Measurements from ENCODE around the gene HLA-DQA1. TPM values are rescaled to one million over a fixed set of nuclear protein-coding genes. Genes with fewer than 3 reads are reported as not detected.

The HLA-DQA1 gene
- total and polyA plus RNA-seq, 4 donors = 2.1 to 19.9 (median 9.3) TPM

DNA sequence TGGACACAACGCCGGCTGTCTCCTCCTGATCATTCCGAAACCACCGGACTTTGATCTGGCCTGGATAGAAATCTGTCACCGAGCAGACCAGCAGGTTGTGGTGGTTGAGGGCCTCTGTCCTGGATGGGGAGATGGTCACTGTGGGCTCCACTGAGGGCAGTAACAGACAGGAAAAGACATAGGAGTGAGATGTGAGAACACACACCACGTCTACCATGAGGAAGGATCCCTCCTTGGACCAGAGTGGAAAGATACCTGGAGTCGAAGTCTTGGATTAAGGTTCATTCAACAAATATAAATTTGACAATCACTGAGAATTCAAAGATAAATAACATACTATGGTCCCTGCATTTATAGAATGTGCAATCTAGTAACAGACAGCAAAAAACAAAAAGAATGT, 24.9 kb downstream of the HLA-DQA1 start (continued):
- TF ChIP-seq CTCF (IDR thresholded peaks at IDR 0.05; ENCODE audit: low read depth, low read length, missing input control) (no peak), EGR1 (IDR thresholded peaks at IDR 0.05; ENCODE audit: low read depth in 2 of 2) (no peak), YY1 (IDR thresholded peaks at IDR 0.05) (no peak), FOXA1 (IDR thresholded peaks at IDR 0.05) (no peak)

DNA sequence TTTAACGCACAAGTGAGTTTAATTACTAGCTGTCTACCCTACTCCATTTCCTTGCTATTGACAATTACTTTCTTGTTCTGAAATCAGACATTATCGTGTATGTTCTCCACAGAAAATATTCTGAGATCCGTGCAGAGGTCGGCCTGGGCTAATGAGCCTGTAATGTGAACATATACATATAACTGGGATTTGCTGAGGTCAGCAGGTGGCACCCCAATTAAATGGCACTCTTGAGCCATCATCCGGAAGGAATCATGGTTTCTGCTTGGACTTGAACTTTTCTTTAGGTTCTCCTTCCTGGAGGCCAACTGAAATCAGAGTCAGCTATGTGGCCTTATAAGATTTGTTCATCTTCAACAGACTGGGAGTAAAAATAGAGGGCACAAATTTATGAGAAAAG, 25.6 kb downstream of the HLA-DQA1 start:
- Histone ChIP-seq H3K9ac (ENCODE audit: low read depth in 1 of 2, low read length in 2 of 2) (no peak overlapping the region), H3K27me3 (ENCODE audit: control insufficient read depth in 4 of 4, insufficient read depth in 4 of 4, low read length in 3 of 4) (no peaks in the 10 kb centered on the region), H3K36me3 (ENCODE audit: control insufficient read depth in 4 of 4, insufficient read depth in 3 of 4, low read depth in 1 of 4, low read length in 3 of 4) (no peaks in the 10 kb centered on the region), H3K4me3 (ENCODE audit: low read depth in 1 of 3, low read length in 3 of 3) (no peak overlapping the region), H3K9me3 (ENCODE audit: control insufficient read depth in 4 of 4, low read length in 3 of 4) (no peaks in the 10 kb centered on the region), H3K27ac (ENCODE audit: low read depth in 1 of 2, low read length in 2 of 2) (no peak overlapping the region), H3K4me1 (ENCODE audit: control insufficient read depth in 4 of 4, insufficient read depth in 4 of 4, low read length in 3 of 4) (no peaks in the 10 kb centered on the region)
- DNase-seq (ENCODE audit: low spot score) = no peak
- no peak for TF ChIP-seq SP1 (IDR thresholded peaks at IDR 0.05)
- no peak for TF ChIP-seq FOXA2 (IDR thresholded peaks at IDR 0.05)
- TF ChIP-seq, protein P1, sequence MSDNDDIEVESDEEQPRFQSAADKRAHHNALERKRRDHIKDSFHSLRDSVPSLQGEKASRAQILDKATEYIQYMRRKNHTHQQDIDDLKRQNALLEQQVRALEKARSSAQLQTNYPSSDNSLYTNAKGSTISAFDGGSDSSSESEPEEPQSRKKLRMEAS (IDR thresholded peaks at IDR 0.05) = no peak
- no peak for TF ChIP-seq RAD21 (IDR thresholded peaks at IDR 0.05)
- no peak for TF ChIP-seq CTCF (IDR thresholded peaks at IDR 0.05; ENCODE audit: low read depth, low read length, missing input control)
- TF ChIP-seq RXRA (IDR thresholded peaks at IDR 0.05) = no peak
- TF ChIP-seq EGR1 (IDR thresholded peaks at IDR 0.05; ENCODE audit: low read depth in 2 of 2) = no peak
- no peak for TF ChIP-seq HNF4A (conservative IDR thresholded peaks at IDR 0.05)
- TF ChIP-seq JUND (IDR thresholded peaks at IDR 0.05) = no peak
- no peak for TF ChIP-seq HNF4G (IDR thresholded peaks at IDR 0.05)
- no peak for TF ChIP-seq FOXA1 (IDR thresholded peaks at IDR 0.05)
- TF ChIP-seq, protein P2, sequence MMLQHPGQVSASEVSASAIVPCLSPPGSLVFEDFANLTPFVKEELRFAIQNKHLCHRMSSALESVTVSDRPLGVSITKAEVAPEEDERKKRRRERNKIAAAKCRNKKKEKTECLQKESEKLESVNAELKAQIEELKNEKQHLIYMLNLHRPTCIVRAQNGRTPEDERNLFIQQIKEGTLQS (IDR thresholded peaks at IDR 0.05) = no peak
- no peak for TF ChIP-seq YY1 (IDR thresholded peaks at IDR 0.05)
- TF ChIP-seq, protein P3, sequence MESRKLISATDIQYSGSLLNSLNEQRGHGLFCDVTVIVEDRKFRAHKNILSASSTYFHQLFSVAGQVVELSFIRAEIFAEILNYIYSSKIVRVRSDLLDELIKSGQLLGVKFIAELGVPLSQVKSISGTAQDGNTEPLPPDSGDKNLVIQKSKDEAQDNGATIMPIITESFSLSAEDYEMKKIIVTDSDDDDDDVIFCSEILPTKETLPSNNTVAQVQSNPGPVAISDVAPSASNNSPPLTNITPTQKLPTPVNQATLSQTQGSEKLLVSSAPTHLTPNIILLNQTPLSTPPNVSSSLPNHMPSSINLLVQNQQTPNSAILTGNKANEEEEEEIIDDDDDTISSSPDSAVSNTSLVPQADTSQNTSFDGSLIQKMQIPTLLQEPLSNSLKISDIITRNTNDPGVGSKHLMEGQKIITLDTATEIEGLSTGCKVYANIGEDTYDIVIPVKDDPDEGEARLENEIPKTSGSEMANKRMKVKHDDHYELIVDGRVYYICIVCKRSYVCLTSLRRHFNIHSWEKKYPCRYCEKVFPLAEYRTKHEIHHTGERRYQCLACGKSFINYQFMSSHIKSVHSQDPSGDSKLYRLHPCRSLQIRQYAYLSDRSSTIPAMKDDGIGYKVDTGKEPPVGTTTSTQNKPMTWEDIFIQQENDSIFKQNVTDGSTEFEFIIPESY (IDR thresholded peaks at IDR 0.05) = no peak
- no peak for TF ChIP-seq TAF1 (conservative IDR thresholded peaks at IDR 0.05)
- no peak for TF ChIP-seq NR2F2 (IDR thresholded peaks at IDR 0.05)
- TF ChIP-seq, protein P4, sequence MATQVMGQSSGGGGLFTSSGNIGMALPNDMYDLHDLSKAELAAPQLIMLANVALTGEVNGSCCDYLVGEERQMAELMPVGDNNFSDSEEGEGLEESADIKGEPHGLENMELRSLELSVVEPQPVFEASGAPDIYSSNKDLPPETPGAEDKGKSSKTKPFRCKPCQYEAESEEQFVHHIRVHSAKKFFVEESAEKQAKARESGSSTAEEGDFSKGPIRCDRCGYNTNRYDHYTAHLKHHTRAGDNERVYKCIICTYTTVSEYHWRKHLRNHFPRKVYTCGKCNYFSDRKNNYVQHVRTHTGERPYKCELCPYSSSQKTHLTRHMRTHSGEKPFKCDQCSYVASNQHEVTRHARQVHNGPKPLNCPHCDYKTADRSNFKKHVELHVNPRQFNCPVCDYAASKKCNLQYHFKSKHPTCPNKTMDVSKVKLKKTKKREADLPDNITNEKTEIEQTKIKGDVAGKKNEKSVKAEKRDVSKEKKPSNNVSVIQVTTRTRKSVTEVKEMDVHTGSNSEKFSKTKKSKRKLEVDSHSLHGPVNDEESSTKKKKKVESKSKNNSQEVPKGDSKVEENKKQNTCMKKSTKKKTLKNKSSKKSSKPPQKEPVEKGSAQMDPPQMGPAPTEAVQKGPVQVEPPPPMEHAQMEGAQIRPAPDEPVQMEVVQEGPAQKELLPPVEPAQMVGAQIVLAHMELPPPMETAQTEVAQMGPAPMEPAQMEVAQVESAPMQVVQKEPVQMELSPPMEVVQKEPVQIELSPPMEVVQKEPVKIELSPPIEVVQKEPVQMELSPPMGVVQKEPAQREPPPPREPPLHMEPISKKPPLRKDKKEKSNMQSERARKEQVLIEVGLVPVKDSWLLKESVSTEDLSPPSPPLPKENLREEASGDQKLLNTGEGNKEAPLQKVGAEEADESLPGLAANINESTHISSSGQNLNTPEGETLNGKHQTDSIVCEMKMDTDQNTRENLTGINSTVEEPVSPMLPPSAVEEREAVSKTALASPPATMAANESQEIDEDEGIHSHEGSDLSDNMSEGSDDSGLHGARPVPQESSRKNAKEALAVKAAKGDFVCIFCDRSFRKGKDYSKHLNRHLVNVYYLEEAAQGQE (IDR thresholded peaks at IDR 0.05) = no peak
- TF ChIP-seq GABPA (IDR thresholded peaks at IDR 0.05 in 1 of 2, conservative IDR thresholded peaks at IDR 0.05 in 1 of 2) = no peak
- 46% methylated on average over 5 of the region's 5 CpGs for WGBS

Measured in liver (tissue), 9 donors.